OCI-LY7 (cell line): ENCODE measurements around the gene NFIX.

Source experiments
- CTCF ChIP-seq: fragments of 200-600 bp; sonication (generic); conservative IDR thresholded peaks from 2 replicates; pipeline ENCODE4 v1.5.1; 2014; ENCODE audit warnings: mild to moderate bottlenecking, antibody characterized with exemption, low read length, moderate library complexity, mixed read lengths
- EZH2phosphoT487 ChIP-seq: fragments of 200-600 bp; sonication (generic); IDR thresholded peaks from 2 replicates; pipeline ENCODE4 v1.6.1; 2018; ENCODE audit warnings: low read depth, borderline replicate concordance, mild to moderate bottlenecking, mixed run types, antibody characterized with exemption, low read length, moderate library complexity, mixed read lengths

GRCh38 chr19:13038306-13039210, 43.3 kb downstream of the NFIX start:
- peak; percentile 23; the same call in 1 of the 2 replicates for TF ChIP-seq CTCF
- no peak for TF ChIP-seq EZH2phosphoT487
